GM13977 (cell line): ENCODE results near the gene THRB.

Experiments used
- DNase-seq: peaks from one replicate; pipeline ENCODE4 v3.0.0; 2012; ENCODE audit warnings: low spot score
- CTCF ChIP-seq: IDR thresholded peaks from 2 replicates; pipeline ENCODE4 v1.5.1; 2012; ENCODE audit warnings: mild to moderate bottlenecking, control low read depth; ENCODE audit not compliant: insufficient read depth; ENCODE audit errors: extremely low read depth, missing control alignments
- in situ Hi-C: fragments of 300-500 bp; cut with MboI; formaldehyde crosslinking; loops from one replicate; pipeline ENCODE4 v1.12.0; 2022; ENCODE audit warnings: low sequenced_read_pairs, low pct_unique_long_range_greater_than_20kb, mixed read lengths, inconsistent platforms; ENCODE audit not compliant: unreplicated experiment

The THRB gene

GRCh38 chr3:24494618-24495325 is at the start of gene THRB:
Gene THRB, minus strand, starts transcription at chr3:24494850.
- no peak for TF ChIP-seq CTCF
- DNase-seq: peak; percentile 74
- in situ Hi-C loops: no loop called here

GRCh38 chr3:24541935-24542334 is 47.3 kb upstream of the THRB start:
- TF ChIP-seq CTCF: no peak
- in situ Hi-C loops: no loop called here
- DNase-seq: no peak

- in situ Hi-C loops: no loop called here
- no peak for TF ChIP-seq CTCF
- no peak for DNase-seq
These were observed 46.2 kb upstream of the THRB start for GRCh38 chr3:24540821-24541220.

GRCh38 chr3:24539699-24540098 is 45.0 kb upstream of the THRB start:
- no peak for TF ChIP-seq CTCF
- in situ Hi-C loops: no loop called here
- no peak for DNase-seq

DNA sequence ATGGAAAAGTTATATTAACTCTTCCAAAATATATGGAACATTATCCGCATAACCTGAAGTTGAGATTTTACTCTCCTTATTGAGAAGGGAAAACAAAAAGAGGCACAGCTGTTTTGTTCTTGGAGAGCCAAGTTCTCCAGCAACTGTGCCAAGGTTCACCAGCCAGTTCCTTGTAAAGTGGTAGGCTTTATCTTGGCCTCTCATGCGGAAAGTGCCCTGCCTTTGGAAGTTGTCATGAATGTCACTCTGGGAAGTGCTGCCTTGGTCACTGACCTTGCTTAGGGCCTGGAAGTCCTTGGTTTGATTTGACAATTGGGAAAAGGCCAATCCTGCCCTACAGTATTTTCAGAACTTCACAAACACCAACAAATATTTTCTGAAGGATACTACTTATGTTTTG is 44.2 kb upstream of the THRB start:
- no peak for TF ChIP-seq CTCF
- in situ Hi-C loops: no loop called here
- DNase-seq: no peak

DNA sequence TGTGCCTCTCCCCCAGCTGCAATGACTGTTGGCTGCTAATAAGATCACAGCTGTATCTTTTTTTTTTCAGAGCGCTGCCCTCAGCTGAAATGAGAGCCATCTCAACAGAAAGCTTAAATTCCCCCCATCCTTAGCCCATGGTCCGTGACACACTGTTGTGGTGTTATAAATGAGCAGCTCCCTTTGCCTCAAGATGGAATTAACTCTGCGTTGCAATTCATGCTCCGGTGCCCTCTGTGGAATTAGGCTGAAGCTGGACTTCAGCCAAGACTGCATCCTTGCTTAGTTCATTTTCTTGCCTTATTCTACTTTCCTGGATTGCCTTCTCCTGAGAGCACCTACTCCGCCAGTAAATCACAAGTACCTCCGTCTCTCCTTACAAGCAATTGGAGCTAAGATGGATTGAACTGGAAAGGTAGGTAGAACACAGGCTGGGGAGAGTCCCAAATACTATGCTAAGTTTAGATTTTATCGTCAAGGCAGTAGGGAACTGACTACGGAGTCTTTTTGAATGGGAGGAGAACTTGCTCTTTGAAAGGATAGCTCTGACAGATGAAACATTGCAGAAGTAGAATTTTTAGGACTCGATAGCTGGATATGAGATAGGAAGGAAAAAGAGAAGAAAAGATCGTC is 39.0 kb upstream of the THRB start:
- in situ Hi-C loops: no loop called here
- TF ChIP-seq CTCF: no peak
- no peak for DNase-seq

DNA sequence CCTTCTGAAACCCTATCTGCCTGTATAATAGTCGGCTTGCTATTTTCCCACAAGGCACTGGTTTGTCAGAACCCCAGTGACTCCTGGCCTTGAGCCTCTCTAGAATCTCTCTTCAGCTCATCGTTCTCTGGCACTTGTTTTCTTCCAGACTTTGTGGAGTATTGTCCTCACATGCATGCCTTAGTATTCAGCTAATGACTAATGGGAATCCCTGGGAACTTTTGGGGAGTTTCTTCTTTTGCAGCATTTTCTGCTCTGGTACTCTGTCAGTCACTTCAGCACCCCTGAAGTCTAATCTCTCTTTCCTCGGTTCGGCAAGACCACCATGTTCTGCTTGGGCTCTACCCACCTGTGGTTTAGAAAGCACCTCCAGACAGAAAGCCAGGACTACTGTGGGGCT is 35.8 kb upstream of the THRB start:
- TF ChIP-seq CTCF: no peak
- no peak for DNase-seq
- in situ Hi-C loops: no loop called here
